CD4-positive, CD25-positive, alpha-beta regulatory T cell (primary cell): ENCODE data around the gene DEXI. TPM values are rescaled to one million over a fixed set of nuclear protein-coding genes. Genes with fewer than 3 reads are reported as not detected.

ENCODE experiments used
- ATAC-seq, 2 donors: fragments of 150-1000 bp; cut with Tn5 transposase; one replicate each; pipeline ENCODE4 v1.10.0; 2021; ENCODE audit warnings: low read depth in 2 of 2, moderate number of reproducible peaks in 2 of 2, moderate library complexity in 1 of 2
- DNase-seq, 3 donors: peaks; one replicate each; pipeline versions ENCODE4 v3.0.0 to v3.0.0-alpha.2; 2012 to 2022; ENCODE audit warnings: mixed read lengths in 1 of 3
- H3K27ac ChIP-seq: one replicate; pipeline ENCODE4 v1.7.0; 2013; ENCODE audit warnings: mild to moderate bottlenecking, low read length; ENCODE audit not compliant: insufficient read depth, poor library complexity, severe bottlenecking
- H3K27me3 ChIP-seq: one replicate; pipeline ENCODE4 v1.7.0; 2013; ENCODE audit warnings: low read length; ENCODE audit not compliant: control insufficient read depth, insufficient read depth
- H3K36me3 ChIP-seq: one replicate; pipeline ENCODE4 v1.7.0; 2013; ENCODE audit warnings: mild to moderate bottlenecking, low read length, moderate library complexity; ENCODE audit not compliant: control insufficient read depth, insufficient read depth
- H3K4me1 ChIP-seq: 2 replicates; pipeline ENCODE4 v1.7.0; 2013; ENCODE audit warnings: mild to moderate bottlenecking, low read length; ENCODE audit not compliant: insufficient read depth, control insufficient read depth, poor library complexity, severe bottlenecking
- H3K4me3 ChIP-seq: one replicate; pipeline ENCODE4 v1.7.0; 2013; ENCODE audit warnings: low read depth, mild to moderate bottlenecking, low read length, moderate library complexity
- H3K9me3 ChIP-seq, 2 experiments: 1 replicate in 1 of 2; 2 replicates in 1 of 2; pipeline ENCODE4 v1.7.0; 2013; ENCODE audit warnings: low read length in 2 of 2, mild to moderate bottlenecking in 1 of 2, moderate library complexity in 1 of 2; ENCODE audit not compliant: control insufficient read depth in 2 of 2
- H3K27ac Mint-ChIP-seq, 3 donors: one replicate each; pipeline ENCODE4 v1.8.0; 2020 to 2022; ENCODE audit warnings: mild to moderate bottlenecking in 3 of 3, mixed read lengths in 3 of 3, moderate library complexity in 2 of 3
- H3K27me3 Mint-ChIP-seq: one replicate; pipeline ENCODE4 v1.8.0; 2022; ENCODE audit warnings: mild to moderate bottlenecking, mixed read lengths
- H3K36me3 Mint-ChIP-seq: one replicate; pipeline ENCODE4 v1.8.0; 2020; ENCODE audit warnings: mixed read lengths
- H3K4me1 Mint-ChIP-seq, 4 donors: one replicate each; pipeline ENCODE4 v1.8.0; 2020 to 2022; ENCODE audit warnings: mixed read lengths in 4 of 4, mild to moderate bottlenecking in 1 of 4
- H3K4me3 Mint-ChIP-seq, 4 donors: one replicate each; pipeline ENCODE4 v1.8.0; 2020 to 2022; ENCODE audit warnings: mild to moderate bottlenecking in 4 of 4, mixed read lengths in 4 of 4, moderate library complexity in 3 of 4
- H3K9me3 Mint-ChIP-seq, 7 donors: one replicate each; pipeline ENCODE4 v1.8.0; 2020 to 2022; ENCODE audit warnings: mixed read lengths in 7 of 7, mild to moderate bottlenecking in 3 of 7, moderate library complexity in 2 of 7
- polyA plus RNA-seq, 4 donors: library from polyadenylated mRNA; unstranded; fragments of 300-500 nt; fragmentation: Illumina TruSeq; gene quantifications; one replicate each; pipeline ENCODE4 v1.2.3, GENCODE V29; 2021
- total RNA-seq: library from RNA; stranded (reverse); gene quantifications from one replicate; pipeline ENCODE4 v1.2.3, GENCODE V29; 2022

Gene DEXI
- total and polyA plus RNA-seq, 5 donors from 2014 or later = 15.7 to 53.5 (median 50.9) TPM

GRCh38 chr16:10976634-10977033 is 34.4 kb upstream of the DEXI start:
- Histone ChIP-seq H3K4me3 (no peak overlapping the region), H3K27ac (no peak overlapping the region), H3K36me3 (peaks cover 41% of the 10 kb centered on the region), H3K9me3 (no peaks in the 10 kb centered on the region), H3K27me3 (no peaks in the 10 kb centered on the region), H3K4me1 (peaks cover 17% of the 10 kb centered on the region)
- no peak for DNase-seq
- Mint-ChIP-seq H3K4me3 (no peak overlapping the region), H3K36me3 (peaks cover 30% of the 10 kb centered on the region), H3K27me3 (no peaks in the 10 kb centered on the region), H3K4me1 (peaks cover 15 to 29% (median 22%) of the 10 kb centered on the region in 4 donors), H3K27ac (no peak overlapping the region), H3K9me3 (no peaks in the 10 kb centered on the region)
- ATAC-seq = no peak

GRCh38 chr16:10972819-10973464 is 30.7 kb upstream of the DEXI start:
- Histone ChIP-seq H3K9me3 (no peaks in the 10 kb centered on the region), H3K4me3 (no peak overlapping the region), H3K36me3 (peaks cover 39% of the 10 kb centered on the region), H3K4me1 (peaks cover 20% of the 10 kb centered on the region), H3K27me3 (no peaks in the 10 kb centered on the region), H3K27ac (no peak overlapping the region)
- Mint-ChIP-seq H3K4me1 (peaks cover 13 to 30% (median 20%) of the 10 kb centered on the region in 4 donors), H3K27me3 (no peaks in the 10 kb centered on the region), H3K9me3 (no peaks in the 10 kb centered on the region), H3K4me3 (no peak overlapping the region), H3K36me3 (peaks cover 25% of the 10 kb centered on the region), H3K27ac (peak overlapping the region; percentile 4 to 85 (median 42))
- DNase-seq (peak in 1 of 3 donors; percentile 73), ATAC-seq (peak in 1 of 2 donors; percentile 11)

GRCh38 chr16:10972108-10972818 is 30.0 kb upstream of the DEXI start:
- Mint-ChIP-seq H3K4me3 (peak overlapping the region in 1 of 4 donors; percentile 29), H3K27me3 (no peaks in the 10 kb centered on the region), H3K4me1 (peaks cover 13 to 24% (median 15%) of the 10 kb centered on the region in 4 donors), H3K27ac (peak overlapping the region in 1 of 3 donors; percentile 85), H3K36me3 (peaks cover 19% of the 10 kb centered on the region), H3K9me3 (no peaks in the 10 kb centered on the region)
- Histone ChIP-seq H3K27ac (no peak overlapping the region), H3K27me3 (no peaks in the 10 kb centered on the region), H3K36me3 (peaks cover 38% of the 10 kb centered on the region), H3K4me3 (no peak overlapping the region), H3K9me3 (no peaks in the 10 kb centered on the region), H3K4me1 (peaks cover 20% of the 10 kb centered on the region)
- DNase-seq (no peak), ATAC-seq (peak; percentile 51 to 61)

GRCh38 chr16:10971560-10971961 is 29.3 kb upstream of the DEXI start:
- H3K36me3 ChIP-seq = peaks cover 36% of the 10 kb centered on the region
- peaks cover 17% of the 10 kb centered on the region for H3K36me3 Mint-ChIP-seq
- no peaks in the 10 kb centered on the region for H3K9me3 ChIP-seq
- H3K27me3 Mint-ChIP-seq = no peaks in the 10 kb centered on the region
- no peaks in the 10 kb centered on the region for H3K9me3 Mint-ChIP-seq
- peak in 2 of 3 donors; percentile 47 to 81 for DNase-seq
- ATAC-seq = peak; percentile 31 to 45
- no peak overlapping the region for H3K4me3 ChIP-seq
- peak overlapping the region in 1 of 3 donors; percentile 20 for H3K27ac Mint-ChIP-seq
- no peaks in the 10 kb centered on the region for H3K27me3 ChIP-seq
- no peak overlapping the region for H3K27ac ChIP-seq
- H3K4me3 Mint-ChIP-seq = peak overlapping the region in 1 of 4 donors; percentile 9
- H3K4me1 ChIP-seq = peaks cover 20% of the 10 kb centered on the region
- H3K4me1 Mint-ChIP-seq = peaks cover 13 to 25% (median 14%) of the 10 kb centered on the region in 4 donors

- no peaks in the 10 kb centered on the region for H3K27me3 ChIP-seq
Measured at GRCh38 chr16:10970065-10970464, 27.8 kb upstream of the DEXI start.

GRCh38 chr16:10969615-10970014 is 27.3 kb upstream of the DEXI start:
- no peak overlapping the region for H3K27ac Mint-ChIP-seq
- H3K27ac ChIP-seq = no peak overlapping the region
- peaks cover 30% of the 10 kb centered on the region for H3K36me3 ChIP-seq
- no peaks in the 10 kb centered on the region for H3K27me3 Mint-ChIP-seq
- peaks cover 11% of the 10 kb centered on the region for H3K36me3 Mint-ChIP-seq
- peaks cover 34% of the 10 kb centered on the region for H3K4me1 ChIP-seq
- H3K9me3 ChIP-seq = no peaks in the 10 kb centered on the region
- no peaks in the 10 kb centered on the region for H3K27me3 ChIP-seq
- DNase-seq = no peak
- H3K4me3 ChIP-seq = no peak overlapping the region
- ATAC-seq = no peak
- H3K4me3 Mint-ChIP-seq = no peak overlapping the region
- peaks cover 22 to 44% (median 33%) of the 10 kb centered on the region in 4 donors for H3K4me1 Mint-ChIP-seq
- H3K9me3 Mint-ChIP-seq = no peaks in the 10 kb centered on the region

More at GRCh38 chr16:10970065-10970464, 27.8 kb upstream of the DEXI start:
- Mint-ChIP-seq H3K27me3 (no peaks in the 10 kb centered on the region), H3K4me3 (no peak overlapping the region), H3K9me3 (no peaks in the 10 kb centered on the region), H3K36me3 (peaks cover 15% of the 10 kb centered on the region), H3K27ac (no peak overlapping the region), H3K4me1 (peaks cover 22 to 40% (median 28%) of the 10 kb centered on the region in 4 donors)
- DNase-seq (no peak), ATAC-seq (no peak)
- peaks cover 30% of the 10 kb centered on the region for H3K36me3 ChIP-seq
- no peak overlapping the region for H3K4me3 ChIP-seq
- peaks cover 30% of the 10 kb centered on the region for H3K4me1 ChIP-seq
- H3K27ac ChIP-seq = no peak overlapping the region
- H3K9me3 ChIP-seq = no peaks in the 10 kb centered on the region

GRCh38 chr16:10968498-10968897 is 26.2 kb upstream of the DEXI start:
- H3K27me3 Mint-ChIP-seq = no peaks in the 10 kb centered on the region
- no peak overlapping the region for H3K27ac ChIP-seq
- no peaks in the 10 kb centered on the region for H3K9me3 Mint-ChIP-seq
- no peak overlapping the region for H3K4me3 ChIP-seq
- peaks cover 43% of the 10 kb centered on the region for H3K4me1 ChIP-seq
- no peaks in the 10 kb centered on the region for H3K9me3 ChIP-seq
- H3K4me1 Mint-ChIP-seq = peaks cover 27 to 53% (median 41%) of the 10 kb centered on the region in 4 donors
- H3K27ac Mint-ChIP-seq = peak overlapping the region in 1 of 3 donors; percentile 58
- H3K4me3 Mint-ChIP-seq = no peak overlapping the region
- ATAC-seq = no peak
- H3K27me3 ChIP-seq = no peaks in the 10 kb centered on the region
- DNase-seq = no peak
- peaks cover 33% of the 10 kb centered on the region for H3K36me3 ChIP-seq
- H3K36me3 Mint-ChIP-seq = peaks cover 9% of the 10 kb centered on the region
